Measurements from ENCODE around the gene LRRC49. TPM values are rescaled to one million over a fixed set of nuclear protein-coding genes. Genes with fewer than 3 reads are reported as not detected.

The LRRC49 gene
- total RNA-seq, 4 donors from 2014 or later: 3.3 to 10.4 (median 7.0) TPM

DNA sequence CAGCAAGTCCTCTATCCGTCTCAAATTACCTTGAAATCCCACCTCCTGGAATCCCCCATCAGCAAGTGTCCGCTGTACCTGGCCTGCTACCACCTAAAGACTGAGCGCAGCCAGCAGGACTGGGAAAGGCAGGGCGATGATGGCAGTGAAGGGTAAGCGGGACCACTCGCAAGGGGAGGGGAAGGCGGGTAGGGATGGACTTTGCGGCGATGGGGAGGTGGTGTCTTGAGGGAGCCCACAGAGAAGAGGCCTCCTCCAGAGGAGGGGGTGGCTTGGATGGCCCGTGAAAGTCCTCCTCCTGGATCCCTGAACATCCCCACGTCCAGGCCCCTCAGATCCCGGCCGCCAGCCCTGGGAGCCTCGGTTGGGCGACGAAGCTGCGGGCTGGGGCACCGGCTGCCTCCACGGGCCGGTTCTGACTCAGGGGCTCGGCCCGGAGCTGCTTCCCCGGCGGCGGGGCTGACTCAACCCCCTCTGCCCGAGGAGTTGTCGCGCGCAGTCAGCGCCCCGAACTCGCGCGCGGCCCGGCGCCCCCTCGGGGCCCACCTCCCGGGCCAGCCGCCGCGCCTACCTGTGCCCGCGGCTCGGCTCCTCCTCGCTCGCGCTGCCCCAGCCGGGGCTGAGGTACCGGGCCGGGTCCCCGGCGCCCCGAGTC lies 39.2 kb upstream of the LRRC49 start:
- Histone ChIP-seq H3K4me1 (peaks cover 40 to 61% (median 51%) of the 10 kb centered on the region in 4 donors), H3K9me3 (no peaks in the 10 kb centered on the region), H3K27me3 (no peaks in the 10 kb centered on the region), H3K36me3 (peaks cover 0 to 9% (median 4%) of the 10 kb centered on the region in 4 donors), H3K27ac (replicated peaks in 1 of 4) (peak overlapping the region; percentile 89 to 93 (median 90)), H3K4me3 (peak overlapping the region; percentile 78 to 86 (median 80))
- intact Hi-C loops (cut with DNase I): no loop called here
- TF ChIP-seq POLR2AphosphoS5 (IDR thresholded peaks at IDR 0.05) (no peak), EP300 (IDR thresholded peaks at IDR 0.05) (no peak), POLR2A (IDR thresholded peaks at IDR 0.05; ENCODE audit: low read depth) (no peak)
- 16% methylated on average over 9 of the region's 54 CpGs for WGBS
- no peak for DNase-seq (ENCODE audit: extremely low spot score)

DNA sequence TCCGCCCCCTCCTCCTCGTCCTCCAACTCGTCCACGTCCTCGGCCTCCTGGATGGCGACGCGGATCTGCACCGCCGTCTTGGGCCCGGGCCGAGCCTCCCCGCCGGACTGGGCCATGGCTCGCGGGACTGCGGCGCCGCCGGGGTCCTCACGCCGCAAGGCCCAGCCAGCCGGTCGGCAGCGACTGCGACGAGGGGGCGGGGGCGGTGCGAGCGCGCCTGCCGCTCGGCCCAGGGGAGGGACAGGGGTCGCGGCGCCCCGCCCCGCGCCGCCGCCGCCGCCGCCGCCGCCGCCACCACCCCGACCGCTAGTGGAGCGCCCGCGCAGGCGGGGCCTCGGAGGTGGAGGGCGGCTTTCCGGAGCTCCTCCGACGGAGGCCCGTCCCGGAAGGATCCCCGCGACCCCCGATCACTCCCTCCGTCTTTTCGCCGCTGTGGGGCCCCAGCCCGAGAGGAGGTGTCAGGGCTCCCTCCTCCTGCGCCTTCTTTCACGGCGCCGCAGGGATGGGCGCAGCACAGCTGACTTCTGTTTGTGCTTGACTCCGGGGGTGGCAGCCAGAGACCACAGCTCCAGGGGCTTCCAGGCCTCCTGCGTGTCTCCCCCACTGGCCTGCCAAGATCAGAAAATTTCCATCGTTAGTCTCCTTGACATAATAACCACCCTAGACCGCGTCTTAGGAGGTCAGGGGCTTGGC lies 38.5 kb upstream of the LRRC49 start, which contains the start of gene LARP6:
TSS of gene LARP6 (minus strand) at position 185 of the 693 bp plus-strand sequence. CDS start at position 116, 69 bp downstream.
- peak; percentile 91 for DNase-seq (ENCODE audit: extremely low spot score)
- Histone ChIP-seq H3K4me1 (peaks cover 42 to 66% (median 54%) of the 10 kb centered on the region in 4 donors), H3K9me3 (no peaks in the 10 kb centered on the region), H3K4me3 (peak within 1 kb of the TSS; percentile 78 to 86 (median 80)), H3K27ac (replicated peaks in 1 of 4) (peak within 1 kb of the TSS; percentile 89 to 93 (median 90)), H3K36me3 (peaks cover 0 to 9% (median 4%) of the 10 kb centered on the region in 4 donors), H3K27me3 (no peaks in the 10 kb centered on the region)
- intact Hi-C loops (cut with DNase I): no loop called here
- TF ChIP-seq POLR2AphosphoS5 (IDR thresholded peaks at IDR 0.05) (peak; percentile 45 to 80), EP300 (IDR thresholded peaks at IDR 0.05) (no peak), POLR2A (IDR thresholded peaks at IDR 0.05; ENCODE audit: low read depth) (peak; percentile 34)
- 3% methylated on average over 3 of the region's 78 CpGs for WGBS

- Histone ChIP-seq H3K36me3 (peaks cover 0 to 9% (median 4%) of the 10 kb centered on the region in 4 donors), H3K27ac (replicated peaks in 1 of 4) (peak overlapping the region; percentile 89 to 93 (median 90)), H3K9me3 (no peaks in the 10 kb centered on the region), H3K4me1 (peaks cover 42 to 70% (median 55%) of the 10 kb centered on the region in 4 donors), H3K27me3 (no peaks in the 10 kb centered on the region), H3K4me3 (peak overlapping the region; percentile 78 to 86 (median 80))
- no peak for DNase-seq (ENCODE audit: extremely low spot score)
- WGBS: 35% methylated on average over 4 of the region's 4 CpGs
- intact Hi-C loops (cut with DNase I): no loop called here
- TF ChIP-seq CTCF (IDR thresholded peaks at IDR 0.05) (peak in 2 of 3 experiments; percentile 16 to 19), EP300 (IDR thresholded peaks at IDR 0.05) (no peak)
These were observed 38.0 kb upstream of the LRRC49 start for GRCh38 chr15:70854666-70854976.

DNA sequence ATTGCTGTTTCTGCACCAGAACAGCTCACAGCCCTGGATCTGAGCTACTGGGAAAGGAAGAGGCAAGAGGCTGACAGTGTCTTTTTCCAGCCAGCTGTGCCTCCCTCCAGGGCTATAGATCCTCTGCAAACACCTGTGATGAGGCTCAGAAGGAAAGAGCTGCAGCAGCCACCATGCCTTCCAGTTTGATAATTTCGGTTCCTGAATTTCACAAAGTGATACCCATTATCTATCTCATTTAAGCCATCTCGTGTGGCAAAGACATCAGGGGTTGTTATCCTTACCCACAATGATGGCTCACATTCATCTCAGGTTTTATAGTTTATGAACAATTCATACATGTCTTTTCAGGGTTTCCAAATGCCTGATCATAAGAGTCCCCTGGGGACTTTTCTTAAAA lies 36.9 kb upstream of the LRRC49 start:
- peak; percentile 14 for DNase-seq (ENCODE audit: extremely low spot score)
- TF ChIP-seq POLR2A (IDR thresholded peaks at IDR 0.05; ENCODE audit: low read depth): no peak
- no peak for TF ChIP-seq CTCF (IDR thresholded peaks at IDR 0.05)
- no peak for TF ChIP-seq POLR2AphosphoS5 (IDR thresholded peaks at IDR 0.05)
- no peak for TF ChIP-seq EP300 (IDR thresholded peaks at IDR 0.05)
- whole genome bisulfite sequencing: 72% methylated on average over 2 of the region's 2 CpGs
- Histone ChIP-seq H3K27ac (replicated peaks in 1 of 4) (peak overlapping the region in 3 of 4 donors; percentile 75 to 93 (median 89)), H3K4me1 (peaks cover 42 to 70% (median 55%) of the 10 kb centered on the region in 4 donors), H3K27me3 (no peaks in the 10 kb centered on the region), H3K4me3 (no peak overlapping the region), H3K9me3 (no peaks in the 10 kb centered on the region), H3K36me3 (peaks cover 0 to 9% (median 4%) of the 10 kb centered on the region in 4 donors)
- intact Hi-C loops (cut with DNase I): no loop called here

DNA sequence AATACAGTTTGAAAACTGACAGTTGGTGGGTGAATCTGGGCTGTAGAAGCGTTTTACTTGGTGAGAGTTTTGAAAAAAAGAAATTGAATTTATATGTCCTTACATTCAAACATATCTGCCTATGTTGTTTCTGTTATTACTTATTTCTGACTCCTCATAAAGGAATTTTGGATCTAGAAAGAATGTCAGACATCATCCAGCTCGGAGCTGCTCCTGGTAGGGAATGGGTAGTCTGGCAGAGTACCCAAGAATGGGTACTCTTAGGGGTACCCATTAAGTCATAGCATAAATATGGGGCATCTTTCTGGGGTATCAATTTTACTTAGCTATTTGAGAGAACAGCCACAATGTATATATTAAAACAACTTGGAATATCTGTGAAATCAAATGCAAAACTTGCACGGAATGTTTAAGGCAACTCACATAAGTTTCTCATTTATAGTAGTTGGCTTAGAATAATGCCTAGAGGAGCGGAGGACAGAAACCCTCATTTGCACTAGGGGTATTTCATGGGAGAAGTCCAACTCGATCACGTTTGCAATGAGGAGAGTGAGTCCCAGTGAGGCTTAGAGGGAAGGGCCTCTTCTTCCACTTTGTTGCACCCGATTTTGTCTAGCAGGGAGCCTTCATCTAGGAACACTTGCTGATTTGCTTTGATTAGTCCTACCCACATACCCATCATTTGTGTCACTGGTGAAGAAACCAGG lies 36.3 kb upstream of the LRRC49 start:
- no peaks in the 10 kb centered on the region for H3K9me3 ChIP-seq
- peaks cover 0 to 6% (median 2%) of the 10 kb centered on the region in 4 donors for H3K36me3 ChIP-seq
- intact Hi-C loops (cut with DNase I): no loop called here
- WGBS: 75% methylated on average over 7 of the region's 7 CpGs
- H3K4me1 ChIP-seq: peaks cover 42 to 70% (median 55%) of the 10 kb centered on the region in 4 donors
- H3K27me3 ChIP-seq: no peaks in the 10 kb centered on the region
- peak overlapping the region; percentile 65 to 93 (median 70) for H3K27ac ChIP-seq (replicated peaks in 1 of 4)
- H3K4me3 ChIP-seq: peak overlapping the region in 1 of 4 donors; percentile 20
- peak; percentile 77 for DNase-seq (ENCODE audit: extremely low spot score)
- TF ChIP-seq POLR2AphosphoS5 (IDR thresholded peaks at IDR 0.05): no peak
- TF ChIP-seq POLR2A (IDR thresholded peaks at IDR 0.05; ENCODE audit: low read depth): no peak
- TF ChIP-seq CTCF (IDR thresholded peaks at IDR 0.05): no peak
- no peak for TF ChIP-seq EP300 (IDR thresholded peaks at IDR 0.05)

Measured in esophagus muscularis mucosa (tissue), 4 donors.